Measurements from ENCODE around the gene RILPL1. TPM values are rescaled to one million over a fixed set of nuclear protein-coding genes. Genes with fewer than 3 reads are reported as not detected.

The RILPL1 gene
- total and polyA plus RNA-seq, 9 of the 15 experiments (the other 6 are each of a cell fraction or from before 2014, with no cell fraction given) = 0.25 to 10.6 (median 8.6) TPM

DNA sequence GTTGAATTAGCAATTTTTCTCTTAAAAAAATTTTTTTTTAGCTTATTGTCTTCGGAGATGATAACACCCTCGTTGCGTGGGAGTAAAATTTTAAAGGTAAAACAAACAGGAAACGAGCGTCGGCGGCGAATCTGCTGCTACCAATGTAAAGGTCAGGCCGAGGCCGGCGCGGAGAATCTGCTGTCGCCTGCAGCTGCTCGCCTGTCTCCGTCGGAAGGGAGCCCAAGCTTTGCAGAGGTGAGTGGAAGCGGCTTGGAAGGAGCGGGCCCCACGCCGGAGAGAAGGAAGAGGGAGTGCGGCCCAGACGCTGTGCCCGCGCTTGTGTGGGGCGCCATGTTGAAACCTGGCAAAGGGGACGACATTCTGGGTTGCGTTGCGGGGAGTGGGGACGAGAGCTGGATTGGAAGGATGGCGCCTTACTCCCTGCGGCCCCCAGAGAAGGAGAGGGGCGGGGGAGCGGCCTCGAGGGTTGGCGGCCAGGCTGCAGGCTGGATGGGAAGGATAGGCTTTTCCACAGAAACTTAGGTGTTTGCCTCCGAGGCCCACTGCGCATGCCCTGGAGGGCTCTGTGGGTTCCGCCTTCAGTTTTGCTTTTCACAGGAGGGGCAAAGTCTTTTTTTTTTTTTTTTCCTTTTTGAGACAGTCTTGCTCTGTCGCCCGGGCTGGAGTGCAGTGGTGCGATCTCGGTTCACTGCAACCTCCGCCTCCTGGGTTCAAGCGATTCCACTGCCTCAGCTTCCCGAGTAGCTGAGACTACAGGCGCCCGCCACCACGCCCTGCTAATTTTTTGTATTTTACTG is 75.3 kb downstream of the RILPL1 start, which contains the start of gene SNRNP35 (continued):
- peak; percentile 92 for TF ChIP-seq TAF9B (IDR thresholded peaks at IDR 0.05; ENCODE audit: partially characterized antibody)
- TF ChIP-seq, protein P1, sequence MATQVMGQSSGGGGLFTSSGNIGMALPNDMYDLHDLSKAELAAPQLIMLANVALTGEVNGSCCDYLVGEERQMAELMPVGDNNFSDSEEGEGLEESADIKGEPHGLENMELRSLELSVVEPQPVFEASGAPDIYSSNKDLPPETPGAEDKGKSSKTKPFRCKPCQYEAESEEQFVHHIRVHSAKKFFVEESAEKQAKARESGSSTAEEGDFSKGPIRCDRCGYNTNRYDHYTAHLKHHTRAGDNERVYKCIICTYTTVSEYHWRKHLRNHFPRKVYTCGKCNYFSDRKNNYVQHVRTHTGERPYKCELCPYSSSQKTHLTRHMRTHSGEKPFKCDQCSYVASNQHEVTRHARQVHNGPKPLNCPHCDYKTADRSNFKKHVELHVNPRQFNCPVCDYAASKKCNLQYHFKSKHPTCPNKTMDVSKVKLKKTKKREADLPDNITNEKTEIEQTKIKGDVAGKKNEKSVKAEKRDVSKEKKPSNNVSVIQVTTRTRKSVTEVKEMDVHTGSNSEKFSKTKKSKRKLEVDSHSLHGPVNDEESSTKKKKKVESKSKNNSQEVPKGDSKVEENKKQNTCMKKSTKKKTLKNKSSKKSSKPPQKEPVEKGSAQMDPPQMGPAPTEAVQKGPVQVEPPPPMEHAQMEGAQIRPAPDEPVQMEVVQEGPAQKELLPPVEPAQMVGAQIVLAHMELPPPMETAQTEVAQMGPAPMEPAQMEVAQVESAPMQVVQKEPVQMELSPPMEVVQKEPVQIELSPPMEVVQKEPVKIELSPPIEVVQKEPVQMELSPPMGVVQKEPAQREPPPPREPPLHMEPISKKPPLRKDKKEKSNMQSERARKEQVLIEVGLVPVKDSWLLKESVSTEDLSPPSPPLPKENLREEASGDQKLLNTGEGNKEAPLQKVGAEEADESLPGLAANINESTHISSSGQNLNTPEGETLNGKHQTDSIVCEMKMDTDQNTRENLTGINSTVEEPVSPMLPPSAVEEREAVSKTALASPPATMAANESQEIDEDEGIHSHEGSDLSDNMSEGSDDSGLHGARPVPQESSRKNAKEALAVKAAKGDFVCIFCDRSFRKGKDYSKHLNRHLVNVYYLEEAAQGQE (IDR thresholded peaks at IDR 0.05; ENCODE audit: borderline replicate concordance) = no peak
- TF ChIP-seq, protein P1 (CRISPR knock-in tag; IDR thresholded peaks at IDR 0.05; ENCODE audit: low read depth) = 0 out of 2 replicates have a peak, but pooled peaks have one; percentile 38
- TF ChIP-seq, protein P2, sequence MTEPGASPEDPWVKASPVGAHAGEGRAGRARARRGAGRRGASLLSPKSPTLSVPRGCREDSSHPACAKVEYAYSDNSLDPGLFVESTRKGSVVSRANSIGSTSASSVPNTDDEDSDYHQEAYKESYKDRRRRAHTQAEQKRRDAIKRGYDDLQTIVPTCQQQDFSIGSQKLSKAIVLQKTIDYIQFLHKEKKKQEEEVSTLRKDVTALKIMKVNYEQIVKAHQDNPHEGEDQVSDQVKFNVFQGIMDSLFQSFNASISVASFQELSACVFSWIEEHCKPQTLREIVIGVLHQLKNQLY (CRISPR knock-in tag; conservative IDR thresholded peaks at IDR 0.05) = no peak
- no peak for TF ChIP-seq HNRNPUL1 (IDR thresholded peaks at IDR 0.05; ENCODE audit: low read length)
- TF ChIP-seq SOX6 (IDR thresholded peaks at IDR 0.05) = peak; percentile 86
- TF ChIP-seq, protein P3, sequence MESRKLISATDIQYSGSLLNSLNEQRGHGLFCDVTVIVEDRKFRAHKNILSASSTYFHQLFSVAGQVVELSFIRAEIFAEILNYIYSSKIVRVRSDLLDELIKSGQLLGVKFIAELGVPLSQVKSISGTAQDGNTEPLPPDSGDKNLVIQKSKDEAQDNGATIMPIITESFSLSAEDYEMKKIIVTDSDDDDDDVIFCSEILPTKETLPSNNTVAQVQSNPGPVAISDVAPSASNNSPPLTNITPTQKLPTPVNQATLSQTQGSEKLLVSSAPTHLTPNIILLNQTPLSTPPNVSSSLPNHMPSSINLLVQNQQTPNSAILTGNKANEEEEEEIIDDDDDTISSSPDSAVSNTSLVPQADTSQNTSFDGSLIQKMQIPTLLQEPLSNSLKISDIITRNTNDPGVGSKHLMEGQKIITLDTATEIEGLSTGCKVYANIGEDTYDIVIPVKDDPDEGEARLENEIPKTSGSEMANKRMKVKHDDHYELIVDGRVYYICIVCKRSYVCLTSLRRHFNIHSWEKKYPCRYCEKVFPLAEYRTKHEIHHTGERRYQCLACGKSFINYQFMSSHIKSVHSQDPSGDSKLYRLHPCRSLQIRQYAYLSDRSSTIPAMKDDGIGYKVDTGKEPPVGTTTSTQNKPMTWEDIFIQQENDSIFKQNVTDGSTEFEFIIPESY (CRISPR knock-in tag; IDR thresholded peaks at IDR 0.05) = peak; percentile 88
- TF ChIP-seq CAMTA2 (CRISPR knock-in tag; conservative IDR thresholded peaks at IDR 0.05) = no peak
- TF ChIP-seq POLR2B (IDR thresholded peaks at IDR 0.05; ENCODE audit: low read depth, partially characterized antibody) = peak; percentile 81
- peak; percentile 100 for TF ChIP-seq ZEB2 (IDR thresholded peaks at IDR 0.05)
- TF ChIP-seq, protein P4, sequence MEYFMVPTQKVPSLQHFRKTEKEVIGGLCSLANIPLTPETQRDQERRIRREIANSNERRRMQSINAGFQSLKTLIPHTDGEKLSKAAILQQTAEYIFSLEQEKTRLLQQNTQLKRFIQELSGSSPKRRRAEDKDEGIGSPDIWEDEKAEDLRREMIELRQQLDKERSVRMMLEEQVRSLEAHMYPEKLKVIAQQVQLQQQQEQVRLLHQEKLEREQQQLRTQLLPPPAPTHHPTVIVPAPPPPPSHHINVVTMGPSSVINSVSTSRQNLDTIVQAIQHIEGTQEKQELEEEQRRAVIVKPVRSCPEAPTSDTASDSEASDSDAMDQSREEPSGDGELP (CRISPR knock-in tag; IDR thresholded peaks at IDR 0.05; ENCODE audit: borderline replicate concordance) = peak; percentile 95
- TF ChIP-seq, protein P5, sequence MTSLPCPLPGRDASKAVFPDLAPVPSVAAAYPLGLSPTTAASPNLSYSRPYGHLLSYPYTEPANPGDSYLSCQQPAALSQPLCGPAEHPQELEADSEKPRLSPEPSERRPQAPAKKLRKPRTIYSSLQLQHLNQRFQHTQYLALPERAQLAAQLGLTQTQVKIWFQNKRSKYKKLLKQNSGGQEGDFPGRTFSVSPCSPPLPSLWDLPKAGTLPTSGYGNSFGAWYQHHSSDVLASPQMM (CRISPR knock-in tag; IDR thresholded peaks at IDR 0.05) = no peak
- TF ChIP-seq CBX1 (IDR thresholded peaks at IDR 0.05; ENCODE audit: low read depth) = peak; percentile 17; the same call in 1 of the 2 replicates
- TF ChIP-seq, protein P6, sequence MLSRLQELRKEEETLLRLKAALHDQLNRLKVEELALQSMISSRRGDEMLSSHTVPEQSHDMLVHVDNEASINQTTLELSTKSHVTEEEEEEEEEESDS (CRISPR knock-in tag; IDR thresholded peaks at IDR 0.05) = no peak

Measured in K562 (cell line).